A673 (cell line): ENCODE measurements around the gene SYNJ2BP.

Experiments
- EZH2 ChIP-seq: fragments of 200-600 bp; sonication (generic); IDR thresholded peaks from 2 replicates; pipeline ENCODE4 v1.6.1; 2017; ENCODE audit warnings: borderline replicate concordance, low read depth, mild to moderate bottlenecking, mixed read lengths, antibody characterized with exemption, low read length; ENCODE audit not compliant: poor library complexity, severe bottlenecking
- TF ChIP-seq, protein P1 (sequence below): fragments of 300-800, 200-600 bp; sonication (generic); conservative IDR thresholded peaks from 2 replicates; pipeline ENCODE4 v1.5.1; 2017; ENCODE audit warnings: low read depth, mild to moderate bottlenecking, antibody characterized with exemption, low read length, moderate library complexity, mixed read lengths

DNA sequence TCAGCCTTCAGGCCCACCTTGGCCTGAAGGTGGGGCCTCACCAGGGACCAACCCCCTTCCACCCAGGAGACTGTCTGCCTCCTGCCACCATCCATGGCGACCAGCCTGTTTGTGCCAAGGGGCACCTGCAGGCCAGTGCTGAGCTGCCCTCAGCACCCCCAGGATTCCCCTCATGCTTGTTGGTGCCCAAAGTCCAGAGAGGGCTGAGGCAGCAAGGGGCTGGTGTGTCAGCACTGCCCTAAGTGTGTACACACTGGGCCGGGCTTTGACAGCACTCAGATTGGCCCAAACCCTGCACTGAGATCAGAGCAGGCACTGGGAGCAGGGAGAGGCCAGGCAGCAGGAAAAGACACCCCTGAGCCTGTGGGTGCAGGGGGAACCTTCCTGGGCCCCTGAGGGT lies 18.6 kb downstream of the SYNJ2BP start:
- no peak for TF ChIP-seq EZH2
- TF ChIP-seq, protein P1, sequence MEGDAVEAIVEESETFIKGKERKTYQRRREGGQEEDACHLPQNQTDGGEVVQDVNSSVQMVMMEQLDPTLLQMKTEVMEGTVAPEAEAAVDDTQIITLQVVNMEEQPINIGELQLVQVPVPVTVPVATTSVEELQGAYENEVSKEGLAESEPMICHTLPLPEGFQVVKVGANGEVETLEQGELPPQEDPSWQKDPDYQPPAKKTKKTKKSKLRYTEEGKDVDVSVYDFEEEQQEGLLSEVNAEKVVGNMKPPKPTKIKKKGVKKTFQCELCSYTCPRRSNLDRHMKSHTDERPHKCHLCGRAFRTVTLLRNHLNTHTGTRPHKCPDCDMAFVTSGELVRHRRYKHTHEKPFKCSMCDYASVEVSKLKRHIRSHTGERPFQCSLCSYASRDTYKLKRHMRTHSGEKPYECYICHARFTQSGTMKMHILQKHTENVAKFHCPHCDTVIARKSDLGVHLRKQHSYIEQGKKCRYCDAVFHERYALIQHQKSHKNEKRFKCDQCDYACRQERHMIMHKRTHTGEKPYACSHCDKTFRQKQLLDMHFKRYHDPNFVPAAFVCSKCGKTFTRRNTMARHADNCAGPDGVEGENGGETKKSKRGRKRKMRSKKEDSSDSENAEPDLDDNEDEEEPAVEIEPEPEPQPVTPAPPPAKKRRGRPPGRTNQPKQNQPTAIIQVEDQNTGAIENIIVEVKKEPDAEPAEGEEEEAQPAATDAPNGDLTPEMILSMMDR: no peak
